Activated effector memory CD4-positive, alpha-beta T cell treated with anti-CD3 and anti-CD28 coated beads, Interleukin-2, amount 50 U/mL, for 16 hours (primary cell): Measurements from ENCODE around the gene HAP1.
"Not testable (repeated sequence)": the region's sequence is repeated elsewhere in the genome, so short reads cannot be mapped to it uniquely, and the experiment has no call there.

ENCODE experiments used
- DNase-seq: peaks from one replicate; pipeline ENCODE4 v3.0.0-alpha.2; 2020

The HAP1 gene

DNA sequence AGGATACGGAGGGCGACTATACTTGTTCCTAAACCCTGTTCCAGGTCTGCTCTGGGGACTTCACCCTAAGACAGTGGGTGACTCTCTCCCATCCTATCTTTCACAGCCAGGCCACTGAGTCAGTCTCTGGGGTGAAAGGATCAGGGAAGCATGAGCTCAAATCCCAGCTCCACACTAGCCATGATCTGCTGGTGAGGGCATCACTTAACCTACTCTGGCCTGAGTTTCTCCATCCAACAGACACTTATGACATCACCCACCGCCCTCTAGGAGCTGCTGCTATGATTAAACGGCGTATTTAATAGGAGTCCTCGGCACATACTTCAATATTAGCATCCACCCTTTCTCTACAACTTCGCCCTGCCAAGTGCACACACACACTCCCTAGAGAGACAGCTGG is 12.2 kb downstream of the HAP1 start:
- DNase-seq = no peak

DNA sequence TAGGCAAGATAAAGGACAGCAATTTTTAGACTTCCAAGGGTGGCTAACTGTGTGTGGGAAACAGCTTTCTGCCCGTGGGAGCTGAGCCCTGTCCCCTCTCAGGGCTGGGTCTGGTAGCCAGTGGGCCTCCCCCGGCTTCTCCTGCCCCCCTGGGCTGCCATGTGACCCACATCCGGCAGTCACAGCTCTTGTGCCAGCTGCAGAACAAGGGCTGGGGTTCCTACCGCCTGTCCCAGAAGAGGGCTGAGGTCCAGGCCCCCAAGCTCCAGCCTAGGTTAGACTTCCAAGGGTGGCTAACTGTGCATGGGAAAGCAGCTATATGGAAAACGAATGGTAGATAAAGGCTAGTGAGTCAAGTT is 16.2 kb downstream of the HAP1 start:
- DNase-seq = no peak

DNA sequence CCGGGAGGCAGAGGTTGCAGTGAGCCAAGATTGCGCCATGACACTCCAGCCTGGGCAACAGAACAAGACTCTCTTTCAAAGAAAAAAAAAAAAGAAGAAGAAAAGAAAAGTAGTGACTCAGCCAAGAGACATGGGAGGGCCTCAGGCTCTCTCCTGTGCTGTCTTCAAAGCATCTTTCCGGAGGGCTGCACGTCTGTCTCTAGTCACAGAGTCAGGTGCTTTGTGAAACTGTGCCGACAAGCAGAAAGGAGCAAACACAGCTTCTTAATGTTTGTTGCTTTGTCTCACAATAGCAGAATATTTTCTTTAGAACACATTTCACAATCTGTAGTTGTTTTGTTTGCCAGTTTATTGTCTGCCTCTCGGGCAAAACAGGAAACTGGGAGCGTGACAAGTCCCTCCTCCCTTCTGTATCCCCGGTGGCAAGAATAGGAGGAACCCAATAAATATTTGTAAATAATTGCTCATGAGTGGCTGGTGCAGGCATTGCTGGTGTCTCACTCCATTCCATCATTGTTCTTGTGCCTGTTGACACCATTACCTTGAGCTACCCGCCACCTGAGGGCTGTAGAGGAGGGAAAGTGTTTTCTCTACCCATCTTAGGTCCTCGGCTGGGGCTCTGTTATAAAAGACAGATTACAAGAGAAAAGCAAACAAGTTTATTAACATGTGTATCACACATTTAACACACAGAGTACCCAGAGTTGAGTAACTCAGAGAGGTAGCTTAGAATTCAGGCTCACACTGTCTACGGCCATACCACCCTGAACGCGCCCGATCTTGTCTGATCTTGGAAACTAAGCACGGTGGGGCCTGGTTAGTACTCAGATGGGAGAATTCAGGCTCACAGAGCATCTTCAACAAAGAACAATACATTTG is 16.8 kb downstream of the HAP1 start:
- no peak for DNase-seq

DNA sequence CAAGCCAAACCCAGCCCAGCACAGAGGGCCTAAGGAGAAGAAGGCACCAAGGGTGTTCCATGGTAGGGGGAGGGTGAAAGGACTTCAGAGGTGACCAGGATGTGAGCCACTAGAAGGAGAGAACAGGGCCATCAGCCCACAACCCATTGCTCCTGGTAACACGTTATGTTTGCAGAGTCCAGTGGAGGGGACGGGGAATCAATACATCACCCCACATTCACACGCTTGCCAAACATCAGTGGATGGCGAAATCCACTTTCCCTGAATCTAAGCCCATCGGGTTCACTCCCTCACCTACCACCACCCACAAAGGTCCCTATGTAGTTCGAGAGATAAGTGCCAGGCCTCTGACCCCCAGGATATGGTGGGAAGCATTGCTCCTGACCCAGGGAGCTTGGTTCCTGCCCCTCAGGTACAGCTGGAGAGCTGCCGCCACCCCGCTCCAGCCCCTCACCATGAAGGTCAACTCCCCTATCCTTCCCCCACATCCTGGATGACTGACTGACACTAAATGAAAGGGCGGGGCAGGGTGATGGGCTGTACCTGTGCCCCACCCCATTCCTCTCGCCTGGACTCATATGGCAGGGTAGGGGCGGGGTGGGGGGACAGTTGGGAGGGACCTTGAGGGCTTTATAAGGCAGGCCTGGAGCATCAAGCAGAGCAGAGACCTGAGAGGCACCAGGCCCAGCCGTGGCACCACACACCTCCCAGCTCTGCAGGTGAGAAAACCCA is 22.6 kb downstream of the HAP1 start, which contains the start of gene GAST:
Gene GAST (plus strand): TSS at position 663 of the 732 bp plus-strand sequence. CDS start 3,106 bp downstream, outside the sequence.
- DNase-seq = no peak

DNA sequence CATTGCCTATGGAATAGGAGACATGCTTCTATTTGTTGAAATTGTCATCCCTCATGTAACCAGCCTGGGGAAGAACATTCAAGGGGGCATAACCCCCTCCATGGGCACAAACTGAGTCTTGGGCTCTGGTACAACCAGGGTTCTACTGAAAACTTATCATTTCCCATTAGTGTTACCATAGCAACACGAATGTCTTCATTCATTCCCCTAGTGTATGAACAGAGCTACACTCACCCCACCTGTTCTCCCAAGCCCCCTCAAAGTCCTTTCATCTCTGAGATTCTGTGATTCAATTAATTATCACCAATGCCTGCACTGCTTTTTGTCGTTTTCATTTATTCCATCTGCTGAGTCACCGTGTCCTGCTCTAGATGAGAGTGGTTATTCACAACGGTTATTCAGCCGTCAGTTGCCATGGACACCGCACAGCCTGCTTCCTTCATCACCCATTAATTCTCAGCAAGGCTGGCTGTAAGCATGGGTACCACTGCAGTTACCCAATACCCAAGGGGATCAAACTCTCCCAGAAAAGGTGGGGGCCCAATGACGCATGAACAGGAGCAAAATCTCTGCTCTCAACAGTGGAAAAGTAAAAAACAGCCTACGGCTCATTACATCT is 23.9 kb downstream of the HAP1 start:
- DNase-seq = no peak

DNA sequence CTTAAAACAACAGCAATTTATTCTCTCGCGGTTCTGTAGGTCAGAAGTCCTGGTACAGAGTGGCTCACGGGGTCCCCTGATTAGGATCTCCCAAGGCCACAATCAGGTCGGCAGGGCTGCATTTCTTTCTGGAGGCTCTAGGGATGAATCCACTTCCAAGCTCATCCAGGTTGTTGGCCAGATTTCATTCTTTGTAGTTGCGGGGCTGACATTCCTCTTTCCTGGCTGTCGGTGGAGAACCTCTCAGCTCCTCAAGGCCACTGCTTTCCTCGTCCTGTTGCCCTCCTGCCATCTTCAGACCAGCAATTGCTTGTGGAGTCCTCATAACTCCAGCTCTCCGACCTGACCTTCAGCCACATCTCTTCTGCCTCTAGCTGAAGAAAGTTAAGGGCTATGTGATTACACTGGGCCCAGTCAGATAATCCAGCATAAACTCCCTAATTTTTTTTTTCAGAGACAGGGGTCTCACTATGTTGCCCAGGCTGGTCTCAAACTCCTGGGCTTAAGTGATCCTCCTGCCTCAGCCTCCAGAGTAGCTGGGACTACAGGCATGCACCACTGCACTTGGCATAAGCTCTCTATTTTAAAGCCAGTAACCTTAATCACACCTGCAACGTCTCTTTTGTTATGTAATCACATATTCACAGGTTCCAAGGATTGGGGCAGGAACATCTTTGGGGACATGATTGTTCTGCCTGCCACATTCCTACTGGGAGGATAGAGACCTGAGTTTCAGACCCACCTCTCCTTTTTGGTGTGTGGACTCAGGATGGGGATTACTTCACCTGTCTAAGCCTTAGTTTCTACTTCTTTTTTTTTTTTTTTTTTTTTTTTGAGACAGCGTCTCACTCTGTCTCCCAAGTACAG is 26.4 kb downstream of the HAP1 start:
- DNase-seq = no peak

DNA sequence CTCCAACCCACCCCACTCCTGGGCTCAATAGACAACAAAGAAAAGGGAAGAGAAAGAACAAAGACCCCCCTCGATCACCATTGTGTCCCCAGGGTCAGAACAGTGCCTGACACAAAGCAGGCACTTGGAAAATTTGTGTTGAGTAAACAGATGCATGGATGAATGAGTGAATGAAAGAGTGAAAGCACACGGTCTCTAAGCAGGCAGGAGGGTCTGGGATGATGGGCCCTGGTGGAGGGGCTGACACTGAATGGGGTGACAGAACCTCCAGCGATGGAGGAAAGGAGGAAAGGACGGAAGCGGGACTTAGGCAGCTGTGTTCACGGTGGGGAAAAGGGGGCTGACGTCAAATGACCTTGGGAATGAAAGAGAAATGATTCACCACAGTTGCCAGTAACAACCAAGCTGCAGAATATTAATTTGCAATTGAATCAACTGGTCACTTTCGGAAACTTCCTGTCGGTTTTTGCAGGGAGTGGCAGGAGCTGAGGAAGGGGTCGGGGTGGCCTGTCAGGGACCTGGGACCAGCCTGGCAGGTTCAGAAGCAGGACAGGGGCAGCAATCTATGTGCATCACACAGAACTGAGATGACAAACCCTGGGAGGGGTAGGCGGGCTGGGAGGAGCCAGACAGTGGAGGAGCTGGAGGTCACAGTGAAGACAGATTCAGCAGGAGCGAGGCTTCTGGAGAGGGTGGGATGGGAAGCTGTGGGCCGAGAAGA is 29.0 kb downstream of the HAP1 start:
- DNase-seq = no peak

DNA sequence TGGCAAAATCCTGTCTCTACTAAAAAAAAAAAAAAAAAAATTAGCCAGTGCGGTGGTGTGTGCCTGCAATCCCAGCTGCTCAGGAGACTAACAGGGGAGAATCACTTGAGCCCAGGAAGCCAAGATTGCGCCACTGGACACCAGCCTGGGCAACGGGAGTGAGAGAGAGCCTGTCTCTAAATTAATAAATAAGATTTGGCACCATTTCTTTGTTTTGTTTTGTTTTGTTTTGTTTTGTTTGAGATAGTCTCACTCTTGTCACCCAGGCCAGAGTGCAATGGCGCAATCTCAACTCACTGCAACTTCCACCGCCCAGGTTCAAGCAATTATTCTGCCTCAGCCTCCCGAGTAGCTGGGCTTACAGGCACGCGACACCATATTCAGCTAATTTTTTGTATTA is 31.7 kb downstream of the HAP1 start:
- DNase-seq = no peak

DNA sequence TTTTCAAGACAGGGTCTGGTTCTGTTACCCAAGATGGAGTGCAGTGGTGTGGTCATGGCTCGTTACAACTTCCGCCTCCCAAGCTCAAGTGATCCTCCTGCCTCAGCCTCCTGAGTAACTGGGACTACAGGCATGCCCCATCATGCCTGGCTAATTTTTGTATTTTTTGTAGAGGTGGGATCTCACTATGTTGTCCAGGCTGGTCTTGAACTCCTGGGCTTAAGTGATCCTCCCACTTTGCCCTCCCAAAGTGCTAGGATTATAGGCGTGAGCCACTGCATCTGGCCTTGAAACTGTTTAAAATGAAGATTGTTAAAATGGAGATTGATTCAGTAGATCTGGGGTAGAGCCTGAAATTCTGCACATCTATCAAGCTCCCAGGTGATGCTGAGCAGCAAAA is 33.6 kb downstream of the HAP1 start:
- DNase-seq = not testable (repeated sequence)

DNA sequence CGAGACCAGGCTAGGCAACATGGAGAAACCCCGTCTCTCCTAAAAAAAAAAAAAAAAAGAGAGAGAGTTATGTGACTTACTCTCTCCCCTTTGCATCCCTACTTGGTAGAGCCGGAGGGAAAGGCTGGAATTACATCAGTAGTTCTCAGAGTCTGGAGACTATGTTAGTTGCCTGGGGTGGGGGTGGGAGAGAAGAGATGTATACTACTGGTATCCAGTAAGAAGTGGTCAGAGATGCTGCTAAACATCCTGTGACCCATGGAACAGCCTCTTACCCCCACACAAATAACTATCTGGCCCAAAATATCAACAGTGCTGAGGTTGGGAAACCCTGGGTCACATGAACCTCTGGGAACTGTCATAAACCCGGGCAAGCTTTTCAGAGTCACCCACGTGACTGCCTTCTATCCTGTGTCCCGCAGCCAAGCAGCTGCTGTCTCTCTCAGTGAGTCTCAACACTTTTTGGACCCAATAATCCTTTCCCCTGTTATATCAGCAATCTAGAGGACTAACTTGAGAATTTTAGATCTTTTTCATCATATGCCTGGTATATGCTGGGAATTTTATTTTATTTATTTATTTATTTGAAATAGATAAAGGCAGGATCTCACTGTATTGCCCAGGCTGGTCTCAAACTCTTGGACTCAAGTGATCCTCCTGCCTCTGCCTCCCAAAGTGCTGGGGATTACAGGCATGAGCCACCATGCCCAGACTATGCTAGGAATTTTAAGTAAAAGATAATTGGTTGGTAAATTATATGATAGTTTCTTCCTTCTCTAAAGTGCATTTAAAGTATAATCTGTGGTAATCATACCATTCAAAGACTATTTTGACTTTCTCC is 37.1 kb downstream of the HAP1 start:
- no peak for DNase-seq

DNA sequence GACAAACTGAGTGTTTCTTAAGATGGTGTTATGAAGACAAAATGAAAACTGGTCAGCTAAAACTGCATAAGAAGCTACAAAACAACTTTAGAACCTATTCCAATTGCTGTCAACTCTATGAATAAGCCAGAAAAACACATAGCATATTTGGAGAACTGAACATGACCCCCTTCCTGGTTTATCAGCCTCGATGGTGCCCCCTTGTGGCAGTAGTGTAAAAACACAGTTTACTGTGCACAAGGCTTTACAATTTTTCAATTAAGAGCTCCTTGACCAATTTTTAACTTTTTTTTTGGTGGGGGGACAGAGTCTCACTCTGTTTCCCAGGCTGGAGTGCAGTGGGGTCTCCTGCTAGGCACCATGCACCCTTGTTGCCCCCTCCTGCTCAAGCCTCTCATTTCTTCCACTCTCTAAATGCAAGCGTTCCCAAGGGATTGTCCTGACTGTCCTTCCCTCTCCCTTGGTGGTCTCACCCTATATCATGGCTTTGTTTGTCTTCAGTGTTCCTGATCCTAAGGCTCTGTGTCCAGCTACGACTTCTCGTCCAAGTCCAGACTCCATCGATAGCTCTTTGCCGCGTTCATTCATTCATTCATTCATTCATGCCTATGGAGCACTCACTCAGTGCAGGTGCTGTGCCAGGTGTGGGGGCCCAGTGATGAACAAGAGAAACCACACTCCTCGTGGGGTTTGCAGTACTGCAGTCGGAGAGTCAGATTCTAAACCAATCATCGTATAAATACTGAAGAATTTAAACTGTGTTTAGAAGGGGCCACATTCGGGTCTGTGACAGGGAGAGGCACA is 38.3 kb downstream of the HAP1 start:
- DNase-seq = peak; percentile 89

DNA sequence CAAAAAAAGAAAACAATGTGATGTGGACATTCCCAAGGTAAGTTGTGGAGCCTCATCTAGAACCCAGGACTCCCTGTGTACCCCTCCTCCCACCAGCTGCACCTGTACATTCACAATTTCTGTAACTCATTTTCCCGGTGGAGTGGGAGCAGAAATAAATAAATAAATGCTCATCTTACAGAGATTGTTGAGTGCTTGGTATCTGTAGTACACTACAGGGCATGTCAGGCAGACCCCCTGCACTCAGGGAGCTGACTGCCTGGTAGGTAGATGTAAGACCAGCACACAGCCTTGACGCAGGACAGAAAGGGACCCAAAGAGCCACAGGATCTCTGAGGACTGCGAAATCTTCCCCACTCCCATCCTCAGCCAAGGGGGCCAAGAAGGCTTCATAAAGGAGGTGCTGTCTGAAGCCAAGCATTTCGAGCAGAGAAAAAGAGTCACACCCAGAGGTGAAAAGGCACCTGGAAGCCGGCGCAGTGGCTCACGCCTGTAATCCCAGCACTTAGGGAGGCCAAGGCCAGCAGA is 39.2 kb downstream of the HAP1 start:
- DNase-seq = no peak

DNA sequence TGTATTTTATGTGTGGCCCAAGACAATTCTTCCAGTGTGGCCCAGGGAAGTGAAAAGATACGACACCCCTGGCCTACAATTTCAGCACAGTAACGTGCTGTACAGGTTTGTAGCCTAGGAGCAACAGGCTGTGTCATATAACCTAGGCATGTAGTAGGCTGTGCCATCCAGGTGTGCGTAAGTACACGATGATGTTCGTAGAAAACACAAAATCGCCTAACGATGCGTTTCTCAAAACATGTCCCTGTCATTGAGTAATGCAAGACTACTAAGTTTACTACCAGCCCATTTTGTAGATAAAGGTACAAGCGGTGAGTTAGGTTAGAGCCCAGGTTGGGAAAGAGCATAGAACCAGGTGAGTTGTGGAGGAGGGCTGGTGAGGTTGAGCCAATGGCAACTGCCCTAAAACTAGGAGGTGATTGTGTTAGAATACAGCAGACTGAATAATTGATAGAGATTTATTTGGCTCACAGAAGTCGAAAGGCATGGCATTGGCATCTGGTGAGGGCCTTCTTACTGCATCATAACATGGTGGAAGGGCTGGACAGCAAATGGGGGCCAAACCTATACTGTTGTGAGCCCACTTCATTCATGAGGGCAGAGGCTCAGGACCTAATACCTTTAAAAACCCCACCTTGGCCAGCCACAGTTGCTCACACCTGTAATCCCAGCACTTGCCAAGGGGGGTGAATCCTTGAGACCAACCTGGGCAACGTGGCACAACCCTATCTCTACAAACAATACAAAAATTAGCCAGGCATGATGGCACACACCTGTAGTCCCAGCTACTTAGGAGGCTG is 41.5 kb downstream of the HAP1 start:
- no peak for DNase-seq

DNA sequence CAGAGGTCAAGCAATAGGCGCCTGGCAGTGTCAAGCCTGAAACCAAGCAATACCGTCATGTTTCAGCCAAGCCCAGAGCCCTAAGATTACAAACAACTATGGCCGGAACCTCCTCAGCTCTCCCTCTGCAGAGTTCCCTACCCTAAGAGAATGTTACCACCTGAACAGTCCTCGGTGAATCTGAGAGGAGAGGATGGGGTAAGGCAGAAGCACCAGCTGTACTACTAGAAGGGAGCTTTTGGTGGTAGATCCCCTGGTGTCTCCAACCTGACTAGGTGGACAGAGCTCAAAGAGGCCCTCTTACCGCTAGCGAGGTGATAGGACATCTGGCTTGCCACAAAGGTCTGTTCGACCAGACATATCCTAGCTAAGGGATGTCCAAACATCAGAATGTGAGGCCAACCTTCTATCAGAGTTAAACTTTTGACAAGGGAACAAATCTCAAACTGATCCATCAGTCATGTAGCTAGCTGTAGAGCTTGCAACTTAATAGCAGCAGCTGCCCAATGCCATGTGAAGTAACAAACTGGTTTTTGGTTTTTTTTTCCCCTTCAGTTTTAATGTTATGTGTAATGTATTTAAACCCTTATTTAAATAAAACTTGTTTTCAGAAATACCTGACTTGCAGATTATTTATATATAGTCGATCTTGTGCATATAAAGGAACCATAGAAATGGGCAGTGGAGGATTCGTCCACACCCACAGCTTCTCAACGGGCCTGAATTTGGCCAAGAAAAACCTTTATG is 43.2 kb downstream of the HAP1 start:
- no peak for DNase-seq

DNA sequence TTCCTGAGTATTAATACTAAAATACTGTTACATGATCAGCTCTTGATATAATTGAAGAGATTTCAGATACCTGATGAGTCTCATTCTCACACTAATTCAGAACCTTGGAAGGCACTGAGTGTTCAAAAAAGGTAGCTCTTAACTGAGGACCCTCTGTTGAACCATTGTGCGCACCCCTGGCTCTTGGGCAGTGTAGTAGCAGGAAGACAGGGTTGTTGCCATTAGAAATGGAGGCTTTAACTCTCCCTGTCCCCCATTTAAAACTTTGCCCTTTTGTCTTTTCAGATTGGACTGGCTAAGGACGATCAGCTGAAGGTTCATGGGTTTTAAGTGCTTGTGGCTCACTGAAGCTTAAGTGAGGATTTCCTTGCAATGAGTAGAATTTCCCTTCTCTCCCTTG is 43.9 kb downstream of the HAP1 start:
- no peak for DNase-seq

DNA sequence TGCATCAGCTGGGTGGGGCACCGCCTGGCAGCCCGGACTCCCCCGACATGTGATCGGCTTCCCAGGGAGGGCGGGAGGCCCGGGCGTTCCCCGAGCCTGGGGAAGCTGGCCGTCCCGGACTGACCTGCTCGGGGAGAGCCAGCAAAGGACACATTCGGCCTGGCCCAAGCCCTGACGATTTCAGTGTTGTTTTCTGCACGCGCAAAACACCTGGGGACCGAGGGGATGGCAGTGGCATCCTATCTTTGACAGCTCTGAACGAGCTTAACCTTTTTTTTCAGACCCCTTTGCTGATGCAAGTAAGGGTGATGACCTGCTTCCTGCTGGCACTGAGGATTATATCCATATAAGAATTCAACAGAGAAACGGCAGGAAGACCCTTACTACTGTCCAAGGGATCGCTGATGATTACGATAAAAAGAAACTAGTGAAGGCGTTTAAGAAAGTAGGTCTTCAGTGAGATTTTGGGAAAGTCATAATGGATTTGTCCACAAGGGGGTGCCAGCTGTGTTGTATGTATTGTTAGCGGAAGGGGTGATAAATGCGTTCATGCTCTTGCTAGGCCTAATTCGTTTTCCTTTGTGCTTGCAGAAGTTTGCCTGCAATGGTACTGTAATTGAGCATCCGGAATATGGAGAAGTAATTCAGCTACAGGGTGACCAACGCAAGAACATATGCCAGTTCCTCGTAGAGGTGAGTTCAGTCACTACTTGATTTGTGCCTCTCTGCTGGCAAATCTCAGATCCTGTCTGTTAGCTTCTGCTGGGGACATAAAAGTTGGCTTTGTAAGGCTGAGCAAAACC is 44.7 kb downstream of the HAP1 start:
- peak; percentile 74 for DNase-seq
